Middle frontal gyrus (tissue), 1 donor: ENCODE data around the gene ZFHX2.
A peak's percentile ranks its signal among the peaks of the same experiment; 100 is the strongest.

Experiments
- DNase-seq: peaks from one replicate; pipeline ENCODE4 v3.0.0-alpha.2; 2015; ENCODE audit warnings: low spot score; ENCODE audit errors: extremely low spot score

ZFHX2 gene

GRCh38 chr14:23520899-23521533, 30.5 kb downstream of the ZFHX2 start:
- no peak for DNase-seq

GRCh38 chr14:23518709-23519108, 32.9 kb downstream of the ZFHX2 start:
- DNase-seq = no peak

- DNase-seq = no peak
Observed at GRCh38 chr14:23517650-23518326, 33.8 kb downstream of the ZFHX2 start.

GRCh38 chr14:23514644-23514957, 37.0 kb downstream of the ZFHX2 start:
- DNase-seq = no peak

- peak; percentile 72 for DNase-seq
Observed at GRCh38 chr14:23513818-23514643, 37.5 kb downstream of the ZFHX2 start.

GRCh38 chr14:23513005-23513817, 38.4 kb downstream of the ZFHX2 start:
- peak; percentile 76 for DNase-seq

- no peak for DNase-seq
Observed at GRCh38 chr14:23512156-23512555, 39.4 kb downstream of the ZFHX2 start.

- no peak for DNase-seq
Observed at GRCh38 chr14:23494223-23494622, 57.3 kb downstream of the ZFHX2 start.

- DNase-seq = no peak
Observed at GRCh38 chr14:23492618-23493272, 58.8 kb downstream of the ZFHX2 start.

GRCh38 chr14:23487216-23487615, 64.3 kb downstream of the ZFHX2 start:
- no peak for DNase-seq

- no peak for DNase-seq
Observed at GRCh38 chr14:23486036-23486435, 65.5 kb downstream of the ZFHX2 start.

- DNase-seq = no peak
Observed at GRCh38 chr14:23485326-23485725, 66.2 kb downstream of the ZFHX2 start.

- peak; percentile 25 for DNase-seq
Observed at GRCh38 chr14:23483236-23483854, 68.2 kb downstream of the ZFHX2 start.

GRCh38 chr14:23482823-23483148, 68.8 kb downstream of the ZFHX2 start:
- no peak for DNase-seq

- no peak for DNase-seq
Observed at GRCh38 chr14:23481979-23482822, 69.4 kb downstream of the ZFHX2 start.

GRCh38 chr14:23481362-23481970, 70.1 kb downstream of the ZFHX2 start:
- no peak for DNase-seq

- peak; percentile 73 for DNase-seq
Observed at GRCh38 chr14:23478109-23478759, 73.3 kb downstream of the ZFHX2 start.

- no peak for DNase-seq
Observed at GRCh38 chr14:23470947-23471346, 80.6 kb downstream of the ZFHX2 start.
